ENCODE data around the gene CAST.
A peak's percentile ranks its signal among the peaks of the same experiment; 100 is the strongest.

Gene CAST

DNA sequence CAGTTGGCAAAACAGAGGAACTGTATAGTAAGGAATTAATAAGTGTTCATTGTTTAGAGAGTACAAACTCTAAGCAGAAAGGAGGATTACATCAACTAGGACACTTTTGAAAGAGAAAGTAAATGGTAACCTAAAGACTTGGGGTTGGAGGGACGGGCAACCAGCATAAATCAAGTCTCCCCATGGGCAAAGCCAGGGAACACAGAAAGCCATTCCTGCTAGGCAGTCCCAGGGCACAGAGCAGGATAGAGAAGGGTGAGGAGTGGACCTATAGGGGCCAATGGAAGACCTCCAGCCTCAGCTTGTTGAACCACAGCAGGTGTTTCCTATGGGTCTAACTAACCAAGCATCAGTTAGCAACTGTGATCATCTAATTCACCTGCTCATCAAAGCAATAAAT, 154.8 kb downstream of the CAST start:
- TF ChIP-seq POLR2A (IDR thresholded peaks at IDR 0.05; ENCODE audit: low read depth, low read length) (no peak), TAF1 (IDR thresholded peaks at IDR 0.05; ENCODE audit: borderline replicate concordance, low read depth, low read length) (no peak)
- DNase-seq (ENCODE audit: insufficient read length) (no peak), FAIRE-seq (no peak)

DNA sequence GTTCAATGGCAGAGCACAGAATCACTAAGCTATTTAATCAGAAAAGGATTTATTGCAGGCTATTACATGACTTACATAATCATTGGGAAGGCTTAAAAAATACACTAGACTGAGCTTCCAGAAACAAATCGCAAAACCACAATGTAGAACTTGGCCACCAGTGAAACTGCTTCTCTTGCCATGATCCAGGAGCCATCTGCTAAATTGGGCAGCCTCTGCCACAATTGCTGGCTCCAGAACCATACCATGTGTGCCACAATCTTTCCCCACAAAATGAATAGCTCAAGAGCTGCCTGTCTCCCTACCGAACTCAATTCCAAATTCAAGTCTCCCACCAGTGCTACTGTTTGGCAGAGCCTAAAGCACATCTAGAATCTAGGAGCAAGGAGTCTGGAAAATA, 155.3 kb downstream of the CAST start:
- DNase-seq (ENCODE audit: insufficient read length), result no peak
- no peak for FAIRE-seq
- TF ChIP-seq TAF1 (IDR thresholded peaks at IDR 0.05; ENCODE audit: borderline replicate concordance, low read depth, low read length) (no peak), POLR2AphosphoS5 (IDR thresholded peaks at IDR 0.05; ENCODE audit: low read depth, low read length) (no peak), POLR2A (IDR thresholded peaks at IDR 0.05; ENCODE audit: low read depth, low read length) (no peak)

DNA sequence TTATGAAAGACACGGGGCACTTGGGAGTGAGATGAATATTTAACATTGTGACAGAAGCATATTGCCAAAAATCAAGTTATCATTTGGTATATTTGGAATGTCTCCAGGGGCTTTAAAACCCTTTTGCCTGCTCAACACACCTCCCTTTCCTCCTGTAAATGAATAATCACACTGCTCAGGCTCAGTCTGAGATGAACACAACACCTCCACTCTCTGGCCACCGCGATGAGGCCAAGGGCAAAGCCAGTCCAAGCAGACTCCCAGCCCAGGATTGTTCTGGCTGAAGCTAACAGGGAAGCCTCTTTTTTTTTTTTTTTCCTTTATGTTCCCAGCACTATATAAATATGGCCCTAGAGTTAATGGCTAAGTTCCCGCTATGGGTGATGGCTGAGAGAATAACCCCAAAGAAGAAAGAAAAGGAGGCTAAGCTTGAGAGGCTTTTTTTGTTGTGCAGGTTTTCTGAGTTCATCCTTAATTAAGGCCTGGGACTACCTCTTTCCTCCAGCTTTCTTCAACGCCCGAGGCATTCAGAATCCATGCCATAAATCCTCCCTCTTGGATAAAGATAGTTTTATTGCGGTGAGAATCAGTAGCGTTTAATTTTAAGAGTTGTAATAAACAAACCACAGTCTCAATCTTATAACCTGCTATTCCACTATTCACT, 156.1 kb downstream of the CAST start:
- no peak for DNase-seq (ENCODE audit: insufficient read length)
- TF ChIP-seq POLR2AphosphoS5 (IDR thresholded peaks at IDR 0.05; ENCODE audit: low read depth, low read length) (no peak), POLR2A (IDR thresholded peaks at IDR 0.05; ENCODE audit: low read depth, low read length) (no peak), TAF1 (IDR thresholded peaks at IDR 0.05; ENCODE audit: borderline replicate concordance, low read depth, low read length) (no peak)
- no peak for FAIRE-seq

DNA sequence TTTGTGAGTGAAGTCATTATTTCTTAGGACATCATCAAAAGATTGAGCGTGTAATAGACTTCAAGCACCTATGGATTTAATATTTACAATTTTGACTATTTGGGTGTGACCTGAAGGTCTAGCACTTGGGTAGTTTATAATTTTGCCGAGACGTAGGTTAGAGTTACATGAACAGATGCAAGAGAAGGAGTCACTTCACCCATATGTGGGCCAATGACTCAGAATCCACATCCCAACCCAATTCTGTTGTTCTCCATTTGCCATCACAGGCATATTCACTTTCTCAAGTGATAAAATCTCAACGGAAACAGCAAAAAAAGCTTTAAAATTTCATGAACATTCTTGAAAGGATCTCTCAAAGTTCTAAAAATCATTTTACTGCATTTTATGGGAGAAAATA, 157.6 kb downstream of the CAST start:
- TF ChIP-seq POLR2A (IDR thresholded peaks at IDR 0.05; ENCODE audit: low read depth, low read length), result no peak
- TF ChIP-seq TAF1 (IDR thresholded peaks at IDR 0.05; ENCODE audit: borderline replicate concordance, low read depth, low read length), result no peak
- no peak for TF ChIP-seq POLR2AphosphoS5 (IDR thresholded peaks at IDR 0.05; ENCODE audit: low read depth, low read length)
- DNase-seq (ENCODE audit: insufficient read length) (no peak), FAIRE-seq (no peak)

DNA sequence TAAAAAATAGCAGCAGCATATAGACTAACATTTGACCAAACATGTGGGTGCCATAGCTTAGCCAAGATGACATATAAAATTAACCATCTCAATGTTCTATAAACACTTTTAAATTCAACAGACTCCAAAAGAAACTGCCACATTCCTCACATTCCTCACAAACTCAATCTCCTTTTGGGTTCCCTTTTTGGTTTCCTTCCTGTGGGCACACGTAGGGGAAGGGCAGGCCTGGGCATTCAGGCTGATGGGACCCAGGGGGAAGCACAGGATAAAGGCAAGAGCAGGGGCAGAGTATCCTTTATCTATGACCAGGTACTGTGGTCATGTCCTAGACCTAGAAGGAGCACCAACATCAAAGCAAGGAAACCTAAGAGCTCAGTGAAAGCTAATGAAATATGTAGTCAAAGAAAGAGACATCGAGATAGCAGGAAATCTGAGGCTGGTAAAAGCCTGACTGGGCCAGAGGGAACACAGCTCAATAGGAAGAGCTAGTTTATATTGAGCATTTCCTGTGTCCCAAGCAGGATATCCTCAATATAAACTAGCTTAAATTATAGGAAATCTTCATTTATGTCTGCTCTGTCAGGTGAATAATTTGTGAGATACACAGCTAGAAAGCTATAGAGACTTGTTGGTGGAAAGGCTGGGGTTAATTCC, 159.2 kb downstream of the CAST start:
- TF ChIP-seq TAF1 (IDR thresholded peaks at IDR 0.05; ENCODE audit: borderline replicate concordance, low read depth, low read length), result no peak
- no peak for TF ChIP-seq POLR2A (IDR thresholded peaks at IDR 0.05; ENCODE audit: low read depth, low read length)
- TF ChIP-seq POLR2AphosphoS5 (IDR thresholded peaks at IDR 0.05; ENCODE audit: low read depth, low read length), result no peak
- no peak for DNase-seq (ENCODE audit: insufficient read length)
- FAIRE-seq, result no peak

DNA sequence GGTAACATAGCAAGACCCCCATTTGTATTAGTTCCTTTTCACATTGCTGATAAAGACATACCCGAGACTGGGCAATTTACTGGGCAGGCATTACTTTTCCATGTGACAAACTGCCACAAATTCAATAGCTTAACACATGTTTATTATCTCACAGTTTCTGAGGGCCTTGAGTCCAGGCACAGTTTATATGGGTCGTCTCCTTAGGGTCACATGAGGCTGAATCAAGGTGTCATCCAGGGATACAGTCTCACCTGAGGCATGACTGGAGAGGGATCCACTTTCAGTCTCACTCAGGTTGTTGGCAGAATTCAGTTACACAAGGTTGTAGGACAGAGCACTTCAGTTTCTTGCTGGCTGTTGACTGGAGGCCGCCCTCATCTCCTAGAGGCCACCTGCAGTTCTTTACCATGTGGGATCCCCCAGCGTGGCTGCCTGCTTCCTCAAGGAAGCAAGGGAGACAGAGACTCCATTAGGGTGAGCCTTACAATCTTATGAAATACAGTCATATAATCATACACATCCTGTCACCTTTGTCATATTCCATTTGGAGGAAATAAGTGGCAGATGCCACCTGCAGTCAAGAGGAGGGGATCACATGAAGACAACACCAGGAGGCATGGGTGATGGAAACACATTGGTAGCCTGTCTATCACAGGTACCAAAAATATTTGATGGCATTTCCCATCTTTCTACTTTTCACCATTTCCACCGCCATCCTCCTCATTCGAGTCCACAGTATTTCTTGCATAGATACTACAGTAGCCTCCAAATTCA, 160.7 kb downstream of the CAST start:
- FAIRE-seq (peak; percentile 36), DNase-seq (ENCODE audit: insufficient read length) (no peak)
- TF ChIP-seq TAF1 (IDR thresholded peaks at IDR 0.05; ENCODE audit: borderline replicate concordance, low read depth, low read length) (no peak), POLR2A (IDR thresholded peaks at IDR 0.05; ENCODE audit: low read depth, low read length) (no peak), POLR2AphosphoS5 (IDR thresholded peaks at IDR 0.05; ENCODE audit: low read depth, low read length) (no peak)

DNA sequence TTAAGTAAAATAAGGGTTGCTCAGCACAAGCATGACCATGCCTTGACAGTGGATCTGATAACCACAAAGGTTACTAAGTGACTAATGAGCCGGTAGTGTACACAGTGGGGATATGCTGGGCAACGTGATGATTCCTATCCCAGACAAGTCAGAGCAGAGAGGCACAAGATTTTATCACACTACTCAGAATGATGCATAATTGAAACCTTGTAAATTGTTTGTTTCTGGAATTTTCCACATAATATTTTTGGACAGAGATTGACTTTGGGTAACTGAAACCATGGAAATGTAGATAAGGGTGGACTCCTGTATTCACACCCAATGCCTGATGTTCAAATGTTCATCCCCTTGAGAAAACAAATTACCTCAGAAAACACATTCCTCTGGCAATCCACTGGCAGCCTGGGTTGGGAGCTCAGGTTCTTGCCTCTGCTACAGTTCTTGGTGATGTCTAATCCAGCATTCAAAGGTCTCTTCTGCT, 161.8 kb downstream of the CAST start:
- no peak for DNase-seq (ENCODE audit: insufficient read length)
- no peak for FAIRE-seq
- no peak for TF ChIP-seq POLR2A (IDR thresholded peaks at IDR 0.05; ENCODE audit: low read depth, low read length)
- TF ChIP-seq POLR2AphosphoS5 (IDR thresholded peaks at IDR 0.05; ENCODE audit: low read depth, low read length), result no peak
- no peak for TF ChIP-seq TAF1 (IDR thresholded peaks at IDR 0.05; ENCODE audit: borderline replicate concordance, low read depth, low read length)
